Sigmoid colon (tissue), 7 donors: ENCODE results near the gene FRY. TPM values are rescaled to one million over a fixed set of nuclear protein-coding genes. Genes with fewer than 3 reads are reported as not detected.

Experiments
- DNase-seq: peaks from one replicate; pipeline ENCODE4 v3.0.0-alpha.2; 2019
- H3K27ac ChIP-seq, 4 donors: fragments of 200-600 bp; sonication (generic); one replicate each; pipeline ENCODE4 v1.5.1; 2016 to 2019; ENCODE audit warnings: mild to moderate bottlenecking in 1 of 4
- H3K27me3 ChIP-seq, 3 donors: fragments of 200-600 bp; sonication (generic); one replicate each; pipeline ENCODE4 v1.5.1; 2019; ENCODE audit warnings: mild to moderate bottlenecking in 1 of 3
- H3K36me3 ChIP-seq, 4 donors: fragments of 200-600 bp; sonication (generic); one replicate each; pipeline ENCODE4 v1.5.1; 2016 to 2019
- H3K4me1 ChIP-seq, 4 donors: fragments of 200-600 bp; sonication (generic); one replicate each; pipeline ENCODE4 v1.5.1; 2017 to 2019
- H3K4me3 ChIP-seq, 4 donors: fragments of 200-600 bp; sonication (generic); one replicate each; pipeline ENCODE4 v1.5.1; 2017 to 2019; ENCODE audit warnings: mild to moderate bottlenecking in 2 of 4, moderate library complexity in 1 of 4
- H3K9me3 ChIP-seq, 4 donors: fragments of 200-600 bp in 3 of 4; sonication (generic) in 3 of 4; one replicate each; pipeline versions ENCODE4 v1.5.1 to v1.6.1; 2013 to 2019
- EP300 ChIP-seq, 4 donors: sonication (generic); formaldehyde crosslinking; IDR thresholded peaks; one replicate each; pipeline ENCODE4 v1.6.1; 2017; ENCODE audit warnings: antibody characterized with exemption in 4 of 4
- POLR2A ChIP-seq, 2 donors: fragments of 450-650 bp; IDR thresholded peaks; one replicate each; pipeline ENCODE4 v1.6.1; 2016; ENCODE audit warnings: antibody characterized with exemption in 2 of 2, mild to moderate bottlenecking in 2 of 2, moderate library complexity in 2 of 2
- POLR2AphosphoS5 ChIP-seq, 4 donors: sonication (generic); formaldehyde crosslinking; IDR thresholded peaks; one replicate each; pipeline ENCODE4 v1.6.1; 2017; ENCODE audit warnings: antibody characterized with exemption in 4 of 4
- WGBS, 2 donors: extraction: QIAGEN DNeasy Blood & Tissue Kit; methylation state at CpG; one replicate each; pipeline ENCODE4 v1.1.7; 2013; 5-methylcytosine and 5-hydroxymethylcytosine counted together
- intact Hi-C: fragments of 100-400 bp; cut with DNase I; formaldehyde crosslinking; loops from one replicate; pipeline ENCODE4 v1.15.1; 2023
- polyA plus RNA-seq, 3 donors: library from polyadenylated mRNA; stranded (reverse); fragments of 200-250 nt; gene quantifications; one replicate each; pipeline ENCODE4 v1.2.3, GENCODE V29; 2013
- total RNA-seq, 4 donors: library from RNA; depleted of rRNA; stranded (reverse); fragments of >200 nt; gene quantifications; one replicate each; pipeline ENCODE4 v1.1.0, GENCODE V29; 2016
- TF ChIP-seq, protein P1 (sequence below), 4 experiments: fragments of 450-650 bp in 3 of 4; fragments of 200-600 bp in 1 of 4; IDR thresholded peaks; one replicate each; pipeline ENCODE4 v1.5.1; 2016 to 2019; ENCODE audit warnings: antibody characterized with exemption in 4 of 4, mild to moderate bottlenecking in 3 of 4, moderate library complexity in 2 of 4
- donor health status: healthy with polysubstance abuse.
- donor health status: Bipolar disorder and iron deficiency.
- donor health status: healthy.

The FRY gene
- total and polyA plus RNA-seq, 7 donors, result 1.4 to 118 (median 26.7) TPM

DNA sequence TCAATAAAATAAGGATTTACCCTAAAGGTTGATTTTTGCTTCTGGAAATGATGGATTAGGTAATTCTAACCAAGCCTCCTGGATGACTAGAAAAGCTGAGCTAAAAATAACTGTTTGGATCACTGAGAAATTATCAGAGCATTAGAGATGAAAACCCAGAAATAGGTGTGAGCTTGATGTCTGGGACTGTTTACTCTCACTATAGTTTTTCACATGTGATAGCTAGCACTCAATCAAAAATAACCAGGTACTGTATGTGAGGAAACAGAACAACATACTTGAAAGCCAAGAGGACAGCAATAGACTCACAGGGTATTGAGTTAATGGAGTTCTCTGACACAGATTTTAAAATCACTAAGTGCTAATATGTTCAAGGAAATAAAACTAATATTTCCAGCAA lies 274.1 kb downstream of the FRY start:
- Histone ChIP-seq H3K27ac (no peak overlapping the region), H3K4me1 (peaks cover 0 to 10% (median 9%) of the 10 kb centered on the region in 4 donors), H3K27me3 (no peaks in the 10 kb centered on the region), H3K9me3 (no peaks in the 10 kb centered on the region), H3K36me3 (no peaks in the 10 kb centered on the region), H3K4me3 (no peak overlapping the region)
- intact Hi-C loops, result no loop called here
- no peak for TF ChIP-seq EP300 (IDR thresholded peaks at IDR 0.05)
- TF ChIP-seq POLR2AphosphoS5 (IDR thresholded peaks at IDR 0.05), result no peak
- TF ChIP-seq, protein P1, sequence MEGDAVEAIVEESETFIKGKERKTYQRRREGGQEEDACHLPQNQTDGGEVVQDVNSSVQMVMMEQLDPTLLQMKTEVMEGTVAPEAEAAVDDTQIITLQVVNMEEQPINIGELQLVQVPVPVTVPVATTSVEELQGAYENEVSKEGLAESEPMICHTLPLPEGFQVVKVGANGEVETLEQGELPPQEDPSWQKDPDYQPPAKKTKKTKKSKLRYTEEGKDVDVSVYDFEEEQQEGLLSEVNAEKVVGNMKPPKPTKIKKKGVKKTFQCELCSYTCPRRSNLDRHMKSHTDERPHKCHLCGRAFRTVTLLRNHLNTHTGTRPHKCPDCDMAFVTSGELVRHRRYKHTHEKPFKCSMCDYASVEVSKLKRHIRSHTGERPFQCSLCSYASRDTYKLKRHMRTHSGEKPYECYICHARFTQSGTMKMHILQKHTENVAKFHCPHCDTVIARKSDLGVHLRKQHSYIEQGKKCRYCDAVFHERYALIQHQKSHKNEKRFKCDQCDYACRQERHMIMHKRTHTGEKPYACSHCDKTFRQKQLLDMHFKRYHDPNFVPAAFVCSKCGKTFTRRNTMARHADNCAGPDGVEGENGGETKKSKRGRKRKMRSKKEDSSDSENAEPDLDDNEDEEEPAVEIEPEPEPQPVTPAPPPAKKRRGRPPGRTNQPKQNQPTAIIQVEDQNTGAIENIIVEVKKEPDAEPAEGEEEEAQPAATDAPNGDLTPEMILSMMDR (IDR thresholded peaks at IDR 0.05), result no peak
- TF ChIP-seq POLR2A (IDR thresholded peaks at IDR 0.05), result no peak
- no peak for DNase-seq

DNA sequence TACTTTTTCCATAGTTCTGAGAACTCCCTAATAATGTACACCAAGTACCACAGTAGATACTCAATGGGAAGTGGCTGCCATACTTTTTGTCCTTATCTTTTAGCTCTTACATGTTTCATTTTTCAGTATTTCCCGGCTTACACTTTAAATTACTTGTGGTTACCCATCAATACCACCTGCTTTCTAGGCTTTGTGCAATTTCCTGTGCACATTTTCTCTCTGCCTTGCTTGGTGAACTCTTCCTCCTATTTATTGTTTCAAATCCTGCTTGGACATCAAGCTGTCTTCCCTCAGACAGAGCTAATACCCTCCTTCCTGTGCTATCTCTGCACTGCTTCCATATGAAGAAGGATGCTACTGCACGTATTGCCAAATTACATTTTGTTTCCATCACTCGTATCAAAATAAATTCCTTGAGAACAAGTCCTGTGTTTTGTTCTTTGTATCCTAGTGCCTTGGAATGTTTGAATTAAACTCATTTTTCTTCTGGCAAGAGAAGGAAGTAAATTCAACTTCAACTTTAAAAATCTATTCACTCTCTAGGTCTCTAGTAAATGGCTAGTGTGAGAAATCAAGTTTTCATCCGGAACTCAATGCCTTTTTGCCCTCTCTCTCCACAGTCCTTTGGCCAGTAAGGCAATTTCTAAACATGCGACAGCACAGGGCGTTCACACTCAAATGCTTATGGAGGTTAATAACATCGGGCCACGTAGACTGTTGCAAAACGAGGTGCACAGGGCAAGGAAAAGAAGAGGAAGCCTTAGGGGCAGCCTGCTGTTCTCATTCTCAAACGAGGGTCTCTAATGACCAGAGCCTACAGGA lies 277.9 kb downstream of the FRY start:
- no peaks in the 10 kb centered on the region for H3K27me3 ChIP-seq
- intact Hi-C loops, result loop anchor here (1.0 to 2.0 kb wide), 3 partner anchors 63 to 399 kb away; no protein-coding TSS in a partner anchor
- TF ChIP-seq EP300 (IDR thresholded peaks at IDR 0.05), result no peak
- no peak for TF ChIP-seq POLR2AphosphoS5 (IDR thresholded peaks at IDR 0.05)
- TF ChIP-seq POLR2A (IDR thresholded peaks at IDR 0.05), result no peak
- TF ChIP-seq, protein P1 (IDR thresholded peaks at IDR 0.05), result no peak
- H3K4me1 ChIP-seq, result peaks cover 0 to 10% (median 9%) of the 10 kb centered on the region in 4 donors
- DNase-seq, result no peak
- H3K9me3 ChIP-seq, result no peaks in the 10 kb centered on the region
- WGBS, 2 donors, result 35 to 41% methylated on average over 10 of the region's 10 CpGs
- H3K36me3 ChIP-seq, result no peaks in the 10 kb centered on the region
- H3K27ac ChIP-seq, result peak overlapping the region; percentile 54 to 64 (median 62)
- H3K4me3 ChIP-seq, result peak overlapping the region; percentile 2 to 33 (median 24)

DNA sequence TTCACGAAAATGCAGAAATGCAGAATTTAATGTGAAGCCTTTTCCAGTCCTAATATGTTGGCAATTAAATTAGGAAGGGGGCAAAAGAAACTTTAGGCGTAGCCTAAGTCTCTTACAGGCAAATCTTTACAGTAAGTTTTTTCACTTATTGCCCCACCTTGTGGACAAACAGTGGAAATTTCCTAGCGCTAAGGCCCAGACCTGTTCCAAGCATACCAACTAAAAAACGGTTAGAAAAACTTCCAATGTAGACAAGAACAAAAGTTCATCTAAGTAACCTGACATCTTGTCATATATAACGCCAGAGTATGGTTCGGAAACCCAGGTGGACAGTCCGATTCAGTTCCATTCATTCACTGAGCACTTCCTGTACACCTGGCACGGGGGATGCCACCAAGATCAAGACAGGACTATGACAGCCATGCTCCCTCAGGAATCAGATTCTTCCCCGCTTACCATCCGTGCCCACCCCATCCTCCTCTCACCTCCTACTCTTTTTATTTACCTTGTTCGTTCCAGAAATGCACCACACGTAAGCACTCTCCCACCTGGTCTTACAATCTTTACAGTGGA lies 278.6 kb downstream of the FRY start:
- Histone ChIP-seq H3K9me3 (no peaks in the 10 kb centered on the region), H3K4me3 (peak overlapping the region; percentile 2 to 33 (median 24)), H3K4me1 (peaks cover 0 to 15% (median 15%) of the 10 kb centered on the region in 4 donors), H3K27me3 (no peaks in the 10 kb centered on the region), H3K27ac (peak overlapping the region; percentile 54 to 64 (median 62)), H3K36me3 (no peaks in the 10 kb centered on the region)
- intact Hi-C loops, result loop anchor here (1.0 to 2.0 kb wide), 3 partner anchors 63 to 399 kb away; no protein-coding TSS in a partner anchor
- WGBS, 2 donors, result 46 to 50% methylated on average over 12 of the region's 12 CpGs
- TF ChIP-seq POLR2A (IDR thresholded peaks at IDR 0.05) (no peak), EP300 (IDR thresholded peaks at IDR 0.05) (no peak)
- TF ChIP-seq, protein P1 (IDR thresholded peaks at IDR 0.05), result peak; percentile 54 to 71 (median 70)
- DNase-seq, result no peak

DNA sequence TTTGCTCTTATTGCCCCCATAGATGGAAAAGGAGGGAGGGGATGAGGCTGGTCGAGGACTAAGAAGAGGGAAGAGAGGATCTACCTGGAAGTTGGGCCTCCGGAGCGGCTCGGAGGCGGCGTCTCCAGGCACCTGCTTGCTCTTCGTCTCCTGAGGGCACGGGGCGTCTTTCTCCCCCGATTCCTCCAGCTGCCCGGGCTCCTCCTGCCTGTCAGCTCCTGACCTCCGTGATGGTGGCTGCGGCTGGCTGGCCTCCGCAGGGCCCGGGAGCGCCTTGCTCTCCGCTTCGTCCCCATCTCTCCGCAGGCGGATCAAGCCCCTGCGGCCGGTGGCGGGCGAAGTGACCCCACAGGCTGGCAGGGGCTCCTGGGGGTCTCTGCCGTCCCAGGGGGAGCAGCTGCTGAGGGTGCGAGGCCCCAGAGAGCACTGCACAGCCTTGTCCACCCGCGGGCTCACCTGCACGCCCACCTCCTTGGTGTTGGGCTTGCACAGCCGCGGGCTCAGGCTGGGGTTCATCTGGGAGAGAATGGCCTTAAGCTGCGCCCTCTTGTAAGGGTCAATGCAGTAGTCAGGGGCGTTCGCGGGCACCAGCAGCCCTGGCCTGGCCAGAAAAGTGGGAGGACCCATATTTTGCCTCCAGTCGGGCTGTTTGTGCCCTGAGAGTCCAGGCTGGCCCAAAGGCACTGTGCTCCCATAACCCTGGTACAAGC lies 279.8 kb downstream of the FRY start:
- peak; percentile 60 for DNase-seq
- H3K4me1 ChIP-seq, result peaks cover 0 to 21% (median 15%) of the 10 kb centered on the region in 4 donors
- no peaks in the 10 kb centered on the region for H3K36me3 ChIP-seq
- intact Hi-C loops, result loop anchor here (2.0 kb wide), 2 partner anchors 65 to 401 kb away; no protein-coding TSS in a partner anchor
- WGBS, 2 donors, result 92 to 93% methylated on average over 36 of the region's 36 CpGs
- H3K27me3 ChIP-seq, result no peaks in the 10 kb centered on the region
- H3K4me3 ChIP-seq, result no peak overlapping the region
- TF ChIP-seq POLR2A (IDR thresholded peaks at IDR 0.05), result no peak
- TF ChIP-seq, protein P1 (IDR thresholded peaks at IDR 0.05), result no peak
- no peak for TF ChIP-seq POLR2AphosphoS5 (IDR thresholded peaks at IDR 0.05)
- no peak for TF ChIP-seq EP300 (IDR thresholded peaks at IDR 0.05)
- no peak overlapping the region for H3K27ac ChIP-seq
- no peaks in the 10 kb centered on the region for H3K9me3 ChIP-seq
